Measurements from ENCODE around the gene MPV17. TPM values are rescaled to one million over a fixed set of nuclear protein-coding genes. Genes with fewer than 3 reads are reported as not detected.
"Not testable (repeated sequence)": the region's sequence is repeated elsewhere in the genome, so short reads cannot be mapped to it uniquely, and the experiment has no call there.

Gene MPV17
- total and polyA plus RNA-seq, 4 donors, result 46.6 to 132 (median 116) TPM

DNA sequence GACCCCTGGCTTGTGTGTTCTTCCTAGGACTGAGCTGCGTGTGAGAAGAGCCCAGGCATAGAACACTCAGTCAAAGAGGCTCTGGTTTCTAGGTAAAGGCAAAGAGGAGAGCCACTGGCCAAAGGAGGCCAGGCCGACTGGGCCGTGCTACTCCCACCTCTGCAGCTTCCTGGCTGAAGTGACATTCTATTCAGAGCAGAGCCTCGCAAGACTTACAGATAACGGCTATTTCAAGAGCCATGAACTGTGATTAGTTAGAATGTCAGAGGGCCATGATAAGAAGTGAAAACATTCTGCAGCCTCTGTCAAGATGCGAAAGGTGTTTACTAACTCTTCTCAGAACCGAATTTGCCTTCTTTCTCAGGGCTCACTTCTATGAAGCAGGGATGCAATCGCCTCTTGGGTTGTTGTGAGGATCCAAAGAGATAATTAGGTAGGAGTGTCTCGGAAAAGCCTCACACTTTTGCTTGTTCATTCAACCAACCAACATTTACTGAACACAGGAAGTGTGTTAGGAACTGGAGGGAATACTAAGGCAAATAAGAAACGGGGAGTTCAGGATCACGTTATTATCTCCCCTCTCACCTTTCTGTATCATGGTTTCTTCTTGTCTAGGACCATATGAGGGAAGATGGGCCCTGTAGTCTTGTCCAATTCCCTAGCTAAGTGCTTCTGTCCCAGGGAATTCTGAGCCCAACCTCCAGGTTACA, 51.1 kb downstream of the MPV17 start:
- H3K27ac ChIP-seq (ENCODE audit: low read depth, low read length), result no peak overlapping the region
- no peak for DNase-seq (ENCODE audit: low read depth in 4 of 6, low spot score in 6 of 6)
- peaks cover 7% of the 10 kb centered on the region for H3K27me3 ChIP-seq (ENCODE audit: control insufficient read depth, insufficient read depth, low read length)
- H3K4me3 ChIP-seq (ENCODE audit: low read depth, low read length), result no peak overlapping the region
- WGBS (ENCODE audit: insufficient coverage), result 52% methylated on average over 4 of the region's 11 CpGs
- H3K36me3 ChIP-seq (ENCODE audit: control insufficient read depth, insufficient read depth, low read length), result no peaks in the 10 kb centered on the region
- H3K4me1 ChIP-seq (ENCODE audit: control insufficient read depth, insufficient read depth, low read length), result no peaks in the 10 kb centered on the region
- no peaks in the 10 kb centered on the region for H3K9me3 ChIP-seq (ENCODE audit: control insufficient read depth, insufficient read depth, low read length)

DNA sequence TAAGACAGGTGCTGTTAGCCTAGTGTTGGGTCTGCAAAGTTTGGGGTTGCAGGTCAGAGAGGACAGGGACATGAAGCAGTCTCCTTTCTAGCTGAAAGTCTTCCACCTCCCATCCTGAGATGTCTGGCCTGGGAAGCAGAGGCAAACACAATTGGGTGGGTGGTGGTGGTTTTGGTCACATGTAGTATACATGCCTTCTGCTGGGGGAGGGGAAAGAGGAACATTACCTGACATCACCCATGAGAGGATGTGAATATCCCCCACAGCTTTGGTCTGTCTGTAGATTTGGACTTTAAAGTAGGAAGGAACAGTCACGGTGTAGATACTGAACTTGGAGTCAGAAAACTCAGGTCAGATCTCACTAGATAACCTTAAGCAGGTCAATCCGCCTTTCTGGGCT, 52.2 kb downstream of the MPV17 start:
- Histone ChIP-seq H3K4me3 (ENCODE audit: low read depth, low read length) (no peak overlapping the region), H3K27me3 (ENCODE audit: control insufficient read depth, insufficient read depth, low read length) (peaks cover 10% of the 10 kb centered on the region), H3K9me3 (ENCODE audit: control insufficient read depth, insufficient read depth, low read length) (no peaks in the 10 kb centered on the region), H3K4me1 (ENCODE audit: control insufficient read depth, insufficient read depth, low read length) (no peaks in the 10 kb centered on the region), H3K36me3 (ENCODE audit: control insufficient read depth, insufficient read depth, low read length) (no peaks in the 10 kb centered on the region), H3K27ac (ENCODE audit: low read depth, low read length) (no peak overlapping the region)
- DNase-seq (ENCODE audit: low read depth in 4 of 6, low spot score in 6 of 6), result no peak
- WGBS (ENCODE audit: insufficient coverage), result no CpG with 5 or more reads among the region's 2 CpGs

DNA sequence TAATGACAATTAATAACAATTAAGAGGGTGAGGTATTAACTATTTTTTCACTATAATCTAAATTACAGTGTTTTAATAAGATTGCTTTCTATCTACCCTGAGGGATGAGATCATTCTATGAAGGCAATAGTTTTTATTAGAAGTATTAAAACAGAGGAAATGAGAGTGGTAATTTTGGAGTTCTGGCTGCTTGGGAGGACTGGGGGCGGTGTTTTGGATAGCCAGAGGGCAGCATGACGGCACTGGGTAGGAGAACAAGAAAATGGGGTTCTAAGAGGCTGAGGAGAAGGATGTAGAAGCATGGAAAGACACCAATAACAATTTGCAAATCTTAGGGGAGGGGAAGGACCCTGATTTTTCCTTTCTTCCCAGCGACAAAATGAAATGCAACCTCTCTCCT, 52.8 kb downstream of the MPV17 start:
- peaks cover 15% of the 10 kb centered on the region for H3K27me3 ChIP-seq (ENCODE audit: control insufficient read depth, insufficient read depth, low read length)
- H3K27ac ChIP-seq (ENCODE audit: low read depth, low read length), result no peak overlapping the region
- no peaks in the 10 kb centered on the region for H3K9me3 ChIP-seq (ENCODE audit: control insufficient read depth, insufficient read depth, low read length)
- no peaks in the 10 kb centered on the region for H3K36me3 ChIP-seq (ENCODE audit: control insufficient read depth, insufficient read depth, low read length)
- H3K4me1 ChIP-seq (ENCODE audit: control insufficient read depth, insufficient read depth, low read length), result peaks cover 1% of the 10 kb centered on the region
- WGBS (ENCODE audit: insufficient coverage), result 100% methylated on average over 1 of the region's 3 CpGs
- H3K4me3 ChIP-seq (ENCODE audit: low read depth, low read length), result no peak overlapping the region
- no peak for DNase-seq (ENCODE audit: low read depth in 4 of 6, low spot score in 6 of 6)

DNA sequence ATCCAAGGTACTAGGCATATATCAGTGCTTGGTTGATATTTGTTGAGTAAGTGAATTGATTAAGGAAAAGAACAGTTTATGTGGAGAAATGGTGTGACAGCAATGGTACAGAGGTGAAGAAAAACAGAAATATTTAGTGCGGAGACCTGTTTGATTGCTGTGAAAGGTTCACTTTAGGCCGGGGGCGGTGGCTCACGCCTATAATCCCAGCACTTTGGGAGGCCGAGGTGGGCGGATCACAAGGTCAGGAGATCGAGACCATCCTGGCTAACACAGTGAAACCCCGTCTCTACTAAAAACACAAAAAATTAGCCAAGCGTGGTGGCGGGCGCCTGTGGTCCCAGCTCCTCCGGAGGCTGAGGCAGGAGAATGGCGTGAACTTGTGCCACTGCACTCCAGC, 54.6 kb downstream of the MPV17 start:
- H3K36me3 ChIP-seq (ENCODE audit: control insufficient read depth, insufficient read depth, low read length); H3K4me3 ChIP-seq (ENCODE audit: low read depth, low read length); H3K9me3 ChIP-seq (ENCODE audit: control insufficient read depth, insufficient read depth, low read length); H3K27ac ChIP-seq (ENCODE audit: low read depth, low read length); DNase-seq (ENCODE audit: low read depth in 4 of 6, low spot score in 6 of 6): not testable (repeated sequence)
- peaks cover 33% of the 10 kb centered on the region for H3K27me3 ChIP-seq (ENCODE audit: control insufficient read depth, insufficient read depth, low read length)
- WGBS (ENCODE audit: insufficient coverage), result 93% methylated on average over 5 of the region's 13 CpGs
- peaks cover 20% of the 10 kb centered on the region for H3K4me1 ChIP-seq (ENCODE audit: control insufficient read depth, insufficient read depth, low read length)

DNA sequence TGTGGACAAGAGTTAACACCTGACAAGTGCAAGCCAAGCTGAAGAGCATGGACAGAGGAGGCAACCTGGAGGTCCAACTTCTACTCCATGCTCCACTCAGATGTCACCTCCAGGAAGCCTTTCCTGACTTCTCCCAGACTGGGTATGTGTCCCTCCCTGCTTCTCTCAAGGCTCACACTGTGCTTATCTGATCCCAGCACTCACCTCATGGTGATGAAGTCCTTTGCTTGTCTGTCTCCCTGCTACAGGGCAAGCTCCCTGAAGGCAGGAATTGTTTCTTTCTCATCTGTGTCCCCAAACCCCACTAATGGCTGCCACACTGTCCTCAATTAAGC, 57.4 kb downstream of the MPV17 start:
- no peak overlapping the region for H3K4me3 ChIP-seq (ENCODE audit: low read depth, low read length)
- H3K36me3 ChIP-seq (ENCODE audit: control insufficient read depth, insufficient read depth, low read length), result no peaks in the 10 kb centered on the region
- H3K27me3 ChIP-seq (ENCODE audit: control insufficient read depth, insufficient read depth, low read length), result peaks cover 56% of the 10 kb centered on the region

DNA sequence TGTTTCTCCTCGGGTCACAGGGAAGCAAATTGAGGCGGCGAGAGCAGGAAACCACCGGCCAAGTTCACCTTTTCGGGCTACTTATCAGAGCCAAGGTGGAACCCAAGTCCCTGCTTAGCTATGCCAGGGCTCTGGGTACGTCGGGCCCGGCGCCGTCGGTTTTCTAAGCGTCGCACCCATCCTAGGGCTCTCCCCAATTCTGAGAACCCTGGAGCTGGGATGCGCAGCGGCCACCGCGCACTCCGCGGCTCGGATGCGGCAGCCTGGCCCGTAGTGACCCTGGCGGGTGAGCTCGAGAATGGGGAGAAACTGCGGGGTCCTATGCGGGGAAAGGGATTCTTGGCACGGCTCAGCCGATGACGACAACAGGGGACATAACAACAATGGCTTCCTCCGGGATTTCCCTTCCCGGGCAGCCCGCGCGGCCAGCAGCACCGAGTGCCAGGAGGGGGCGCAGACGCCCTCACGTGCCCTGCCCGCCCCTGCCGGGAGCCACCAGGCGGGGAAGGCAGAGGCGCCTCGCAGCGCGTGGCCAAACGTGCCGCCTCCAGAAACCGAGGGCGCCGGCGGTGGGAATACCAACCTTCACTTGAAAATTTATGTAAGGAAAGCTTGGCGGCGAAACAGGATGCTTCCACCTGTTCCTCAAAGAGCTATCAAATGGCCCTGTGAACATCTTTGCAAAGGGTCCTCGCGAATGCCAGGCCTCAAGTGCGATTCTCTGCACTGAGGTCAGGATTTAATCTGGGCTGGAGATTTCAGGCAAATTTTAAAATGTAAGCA, 58.0 kb downstream of the MPV17 start:
- H3K36me3 ChIP-seq (ENCODE audit: control insufficient read depth, insufficient read depth, low read length), result no peaks in the 10 kb centered on the region
- peaks cover 61% of the 10 kb centered on the region for H3K27me3 ChIP-seq (ENCODE audit: control insufficient read depth, insufficient read depth, low read length)
- 2% methylated on average over 55 of the region's 56 CpGs for WGBS (ENCODE audit: insufficient coverage)
- H3K9me3 ChIP-seq (ENCODE audit: control insufficient read depth, insufficient read depth, low read length), result no peaks in the 10 kb centered on the region
- peak overlapping the region; percentile 29 for H3K4me3 ChIP-seq (ENCODE audit: low read depth, low read length)
- peak in 4 of 6 donors; percentile 29 to 88 (median 62) for DNase-seq (ENCODE audit: low read depth in 4 of 6, low spot score in 6 of 6)
- no peak overlapping the region for H3K27ac ChIP-seq (ENCODE audit: low read depth, low read length)
- peaks cover 33% of the 10 kb centered on the region for H3K4me1 ChIP-seq (ENCODE audit: control insufficient read depth, insufficient read depth, low read length)

More for the DNA sequence above, 57.4 kb downstream of the MPV17 start:
- no peak overlapping the region for H3K27ac ChIP-seq (ENCODE audit: low read depth, low read length)
- no peak for DNase-seq (ENCODE audit: low read depth in 4 of 6, low spot score in 6 of 6)
- H3K9me3 ChIP-seq (ENCODE audit: control insufficient read depth, insufficient read depth, low read length), result no peaks in the 10 kb centered on the region
- peaks cover 29% of the 10 kb centered on the region for H3K4me1 ChIP-seq (ENCODE audit: control insufficient read depth, insufficient read depth, low read length)

DNA sequence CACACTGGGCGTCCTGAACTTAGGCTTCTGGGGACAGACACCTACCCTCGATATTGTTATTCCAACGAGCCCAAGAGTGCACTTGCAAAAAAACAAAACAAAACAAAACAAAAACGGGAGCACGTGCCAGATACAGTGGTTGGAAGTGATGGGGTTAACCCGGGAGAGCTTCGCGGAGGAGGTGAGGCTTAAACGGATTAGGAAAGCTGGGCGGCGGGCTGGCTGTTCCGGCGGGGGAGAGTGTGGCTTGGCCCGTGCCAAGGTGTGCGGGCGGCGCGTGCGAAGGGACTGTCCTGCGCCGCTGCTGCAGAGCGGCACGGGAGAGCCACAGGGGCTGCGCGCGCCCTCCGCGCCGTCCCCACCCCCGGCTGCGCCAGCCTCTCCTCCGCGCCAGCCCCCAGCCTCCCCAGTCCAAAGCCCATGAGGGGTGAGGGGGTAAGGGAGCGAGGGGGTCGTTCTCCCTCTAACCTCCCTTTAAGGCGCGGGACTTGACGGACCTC, 58.6 kb downstream of the MPV17 start:
- H3K27ac ChIP-seq (ENCODE audit: low read depth, low read length), result no peak overlapping the region
- H3K9me3 ChIP-seq (ENCODE audit: control insufficient read depth, insufficient read depth, low read length), result no peaks in the 10 kb centered on the region
- under 1% methylated on average over 27 of the region's 38 CpGs for WGBS (ENCODE audit: insufficient coverage)
- no peak for DNase-seq (ENCODE audit: low read depth in 4 of 6, low spot score in 6 of 6)
- H3K27me3 ChIP-seq (ENCODE audit: control insufficient read depth, insufficient read depth, low read length), result peaks cover 64% of the 10 kb centered on the region
- peaks cover 34% of the 10 kb centered on the region for H3K4me1 ChIP-seq (ENCODE audit: control insufficient read depth, insufficient read depth, low read length)
- no peaks in the 10 kb centered on the region for H3K36me3 ChIP-seq (ENCODE audit: control insufficient read depth, insufficient read depth, low read length)
- H3K4me3 ChIP-seq (ENCODE audit: low read depth, low read length), result no peak overlapping the region

DNA sequence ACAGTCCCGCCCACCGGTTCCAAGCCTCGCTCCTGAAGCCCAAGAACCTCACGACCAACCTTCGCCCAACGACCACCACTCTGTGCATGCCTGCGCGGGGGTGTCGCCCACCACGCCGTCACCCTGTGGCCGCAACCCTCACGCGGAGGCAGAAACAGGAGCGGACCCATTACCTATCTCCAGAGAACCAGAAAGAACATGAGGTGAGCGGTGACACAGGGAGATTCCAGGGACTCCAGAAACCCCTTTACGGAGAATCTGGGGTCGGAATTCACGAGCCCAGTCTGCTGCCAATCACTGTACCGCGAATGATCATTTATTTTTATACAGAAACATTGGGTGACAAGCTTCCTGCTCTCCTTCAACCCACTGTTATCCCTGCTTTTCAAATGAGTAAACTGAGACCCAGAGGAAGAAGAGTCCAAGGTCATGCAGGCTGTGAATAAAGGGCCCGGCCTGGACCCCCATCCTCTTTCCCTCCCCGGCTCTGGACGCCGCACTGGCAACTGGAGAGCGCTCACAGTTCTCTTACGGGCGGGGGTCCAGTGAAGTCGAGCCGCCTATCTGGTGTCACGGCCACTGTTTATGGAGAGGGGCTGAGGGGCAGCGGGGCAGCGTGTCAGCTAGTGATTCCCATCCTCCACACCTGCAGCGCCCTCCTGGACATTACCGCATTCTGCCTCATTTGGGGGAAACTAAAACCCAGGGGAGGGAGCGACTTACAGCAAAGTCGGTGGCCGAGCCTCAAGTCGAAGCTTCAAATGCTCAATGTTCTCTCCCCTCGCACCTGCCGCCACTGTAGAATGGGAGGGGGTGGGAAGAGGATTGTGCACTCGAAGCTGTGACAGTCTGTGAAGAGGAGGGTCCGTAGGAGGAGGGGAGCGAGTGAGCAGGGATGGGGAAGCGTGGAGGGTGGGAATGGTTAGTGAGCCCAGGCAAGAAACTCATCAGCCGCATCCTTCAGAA, 59.3 kb downstream of the MPV17 start:
- Histone ChIP-seq H3K27ac (ENCODE audit: low read depth, low read length) (no peak overlapping the region), H3K36me3 (ENCODE audit: control insufficient read depth, insufficient read depth, low read length) (peaks cover 3% of the 10 kb centered on the region), H3K9me3 (ENCODE audit: control insufficient read depth, insufficient read depth, low read length) (no peaks in the 10 kb centered on the region), H3K4me1 (ENCODE audit: control insufficient read depth, insufficient read depth, low read length) (peaks cover 34% of the 10 kb centered on the region), H3K4me3 (ENCODE audit: low read depth, low read length) (peak overlapping the region; percentile 36), H3K27me3 (ENCODE audit: control insufficient read depth, insufficient read depth, low read length) (peaks cover 64% of the 10 kb centered on the region)
- WGBS (ENCODE audit: insufficient coverage), result under 1% methylated on average over 42 of the region's 46 CpGs
- peak in 2 of 6 donors; percentile 27 to 45 for DNase-seq (ENCODE audit: low read depth in 4 of 6, low spot score in 6 of 6)
